HG02885 (cell line): ENCODE results near the gene DDX10.
A peak's percentile ranks its signal among the peaks of the same experiment; 100 is the strongest.

Source experiments
- ATAC-seq: cut with Tn5 transposase; IDR thresholded peaks from one replicate; pipeline ENCODE4 v1.9.1; 2021; ENCODE audit warnings: mild to moderate bottlenecking; ENCODE audit not compliant: unreplicated experiment, poor library complexity

The DDX10 gene

GRCh38 chr11:108926171-108926840 is 261.4 kb downstream of the DDX10 start:
- no peak for ATAC-seq

GRCh38 chr11:108926841-108927577 is 262.1 kb downstream of the DDX10 start:
- no peak for ATAC-seq

GRCh38 chr11:108927791-108928545 is 263.1 kb downstream of the DDX10 start:
- no peak for ATAC-seq

- ATAC-seq: no peak
Measured at GRCh38 chr11:108929241-108929640, 264.4 kb downstream of the DDX10 start.

GRCh38 chr11:108931168-108931567 is 266.3 kb downstream of the DDX10 start:
- no peak for ATAC-seq

- ATAC-seq: no peak
Measured at GRCh38 chr11:108933630-108934029, 268.8 kb downstream of the DDX10 start.

- no peak for ATAC-seq
Measured at GRCh38 chr11:108934289-108934688, 269.4 kb downstream of the DDX10 start.

GRCh38 chr11:108934696-108935095 is 269.8 kb downstream of the DDX10 start:
- ATAC-seq: no peak

- no peak for ATAC-seq
Measured at GRCh38 chr11:108937746-108938145, 272.9 kb downstream of the DDX10 start.

GRCh38 chr11:108938604-108939003 is 273.7 kb downstream of the DDX10 start:
- no peak for ATAC-seq

GRCh38 chr11:108939135-108939534 is 274.3 kb downstream of the DDX10 start:
- no peak for ATAC-seq

GRCh38 chr11:108943853-108944252 is 279.0 kb downstream of the DDX10 start:
- no peak for ATAC-seq

- ATAC-seq: no peak
Measured at GRCh38 chr11:108944471-108945178, 279.8 kb downstream of the DDX10 start.

- ATAC-seq: no peak
Measured at GRCh38 chr11:108945341-108945740, 280.5 kb downstream of the DDX10 start.

- ATAC-seq: no peak
Measured at GRCh38 chr11:108947654-108948570, 283.0 kb downstream of the DDX10 start.

GRCh38 chr11:108958368-108959104 is 293.7 kb downstream of the DDX10 start:
- ATAC-seq: peak; percentile 82

- ATAC-seq: peak; percentile 10
Measured at GRCh38 chr11:108959105-108959761, 294.4 kb downstream of the DDX10 start.

GRCh38 chr11:108959874-108960273 is 295.0 kb downstream of the DDX10 start:
- no peak for ATAC-seq
